ENCODE data around the gene FAS.

Gene FAS

DNA sequence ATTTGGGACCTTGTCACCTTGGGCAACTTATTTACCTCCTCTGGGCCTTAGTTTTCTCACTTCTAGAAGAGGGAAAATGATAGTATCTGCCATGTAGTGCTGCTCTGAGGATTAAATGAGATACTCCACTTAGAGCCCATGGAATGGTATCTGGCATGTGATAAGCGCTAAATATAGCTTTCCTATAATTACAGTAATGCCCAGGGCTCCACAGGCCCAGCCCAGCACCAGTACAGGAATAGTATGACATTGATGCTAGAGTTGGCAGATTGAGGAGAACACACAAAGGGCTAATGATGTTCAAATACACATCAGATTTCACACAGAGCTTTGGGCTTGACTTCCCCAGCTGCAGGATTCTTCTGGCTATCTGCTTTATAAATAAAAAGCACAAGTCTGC is 34.9 kb downstream of the FAS start:
- DNase-seq (ENCODE audit: low spot score), result no peak
- in situ Hi-C loops (cut with MboI; ENCODE audit: low sequenced_read_pairs, unreplicated experiment), result no loop called here

DNA sequence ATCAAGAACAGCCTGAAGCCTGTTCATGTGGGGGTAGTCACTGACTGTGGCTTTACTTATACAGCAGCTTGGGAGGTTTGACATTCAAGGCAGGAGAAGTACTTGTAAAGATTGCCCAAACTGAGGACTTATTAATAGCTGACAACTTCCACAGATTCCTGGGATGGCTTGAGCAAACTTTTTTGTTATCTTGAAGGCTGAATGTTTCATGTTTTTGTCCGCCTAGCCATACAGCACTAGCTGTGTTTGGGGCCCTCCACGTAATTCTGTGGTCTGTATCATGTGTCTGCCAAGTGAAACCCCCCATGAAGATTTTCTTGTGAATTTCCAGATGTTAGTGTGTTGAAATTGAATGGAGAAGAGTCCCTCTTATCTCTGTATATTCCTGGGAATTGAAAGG is 38.6 kb downstream of the FAS start:
- in situ Hi-C loops (cut with MboI; ENCODE audit: low sequenced_read_pairs, unreplicated experiment), result no loop called here
- TF ChIP-seq CTCF (IDR thresholded peaks at IDR 0.05; ENCODE audit: borderline replicate concordance, control extremely low read depth, extremely low read depth, insufficient read depth, missing control alignments), result no peak
- DNase-seq (ENCODE audit: low spot score), result no peak

More for the DNA sequence above, 34.9 kb downstream of the FAS start:
- no peak for TF ChIP-seq CTCF (IDR thresholded peaks at IDR 0.05; ENCODE audit: borderline replicate concordance, control extremely low read depth, extremely low read depth, insufficient read depth, missing control alignments)

GRCh38 chr10:89029785-89030437 is 39.3 kb downstream of the FAS start:
- in situ Hi-C loops (cut with MboI; ENCODE audit: low sequenced_read_pairs, unreplicated experiment), result loop anchor here (5.0 kb wide), 1 partner anchor 182 kb away; no protein-coding TSS in a partner anchor
- peak; percentile 74 for TF ChIP-seq CTCF (IDR thresholded peaks at IDR 0.05; ENCODE audit: borderline replicate concordance, control extremely low read depth, extremely low read depth, insufficient read depth, missing control alignments)
- peak; percentile 34 for DNase-seq (ENCODE audit: low spot score)

- no peak for TF ChIP-seq CTCF (IDR thresholded peaks at IDR 0.05; ENCODE audit: borderline replicate concordance, control extremely low read depth, extremely low read depth, insufficient read depth, missing control alignments)
- in situ Hi-C loops (cut with MboI; ENCODE audit: low sequenced_read_pairs, unreplicated experiment), result loop anchor here (5.0 kb wide), 1 partner anchor 182 kb away; no protein-coding TSS in a partner anchor
- no peak for DNase-seq (ENCODE audit: low spot score)
These were observed 40.2 kb downstream of the FAS start for GRCh38 chr10:89030791-89031190.

DNA sequence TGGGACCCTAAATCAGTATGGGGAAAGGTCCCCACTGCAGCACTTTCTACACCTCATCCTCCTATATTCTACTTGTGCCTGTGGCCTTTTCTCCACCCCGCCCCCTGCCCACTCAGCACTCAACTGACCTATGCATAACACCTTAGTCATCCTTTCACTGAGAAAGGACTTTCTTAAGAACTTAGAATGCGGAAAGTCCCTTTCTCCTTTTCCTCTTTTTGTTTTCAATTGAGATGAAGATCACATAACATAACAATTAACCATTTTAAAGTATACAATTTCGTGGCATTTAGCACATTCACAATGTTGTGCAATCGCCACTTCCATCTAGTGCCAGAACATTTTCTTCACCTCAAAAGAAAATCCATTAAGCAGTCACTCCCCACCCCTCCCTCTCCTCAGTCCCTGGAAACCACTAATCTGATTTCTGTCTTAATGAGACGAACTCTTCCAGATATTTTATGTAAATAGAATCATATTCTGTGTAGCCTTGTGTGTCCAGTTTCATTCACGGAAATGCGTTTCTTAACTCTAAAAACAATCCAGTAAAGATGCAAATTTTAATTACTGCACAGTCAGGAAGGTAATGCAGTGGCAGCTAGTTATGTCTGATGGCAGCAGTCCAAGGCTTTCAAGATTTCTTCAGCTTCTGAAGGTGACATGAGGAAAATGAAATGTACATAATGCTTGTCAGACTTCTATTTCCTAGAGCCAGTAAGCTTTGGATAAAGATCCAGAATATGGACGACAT is 41.7 kb downstream of the FAS start:
- peak; percentile 41 for DNase-seq (ENCODE audit: low spot score)
- in situ Hi-C loops (cut with MboI; ENCODE audit: low sequenced_read_pairs, unreplicated experiment), result loop anchor here (5.0 kb wide), 1 partner anchor 180 kb away; no protein-coding TSS in a partner anchor
- no peak for TF ChIP-seq CTCF (IDR thresholded peaks at IDR 0.05; ENCODE audit: borderline replicate concordance, control extremely low read depth, extremely low read depth, insufficient read depth, missing control alignments)

- no peak for DNase-seq (ENCODE audit: low spot score)
- no peak for TF ChIP-seq CTCF (IDR thresholded peaks at IDR 0.05; ENCODE audit: borderline replicate concordance, control extremely low read depth, extremely low read depth, insufficient read depth, missing control alignments)
- in situ Hi-C loops (cut with MboI; ENCODE audit: low sequenced_read_pairs, unreplicated experiment), result no loop called here
These were observed 44.9 kb downstream of the FAS start for GRCh38 chr10:89035461-89035860.
